NCI-H1694 (cell line): ENCODE data around the gene PALD1.

Source experiments
- DNase-seq: peaks from one replicate; lab custom pipeline; 2025; lab: John Stamatoyannopoulos, UW

PALD1 gene

GRCh38 chr10:70590655-70591416 is 112.3 kb downstream of the PALD1 start:
- DNase-seq: no peak

GRCh38 chr10:70592186-70592735 is 113.7 kb downstream of the PALD1 start:
- DNase-seq: no peak

GRCh38 chr10:70592746-70593512 is 114.4 kb downstream of the PALD1 start:
- no peak for DNase-seq

- no peak for DNase-seq
Observed at GRCh38 chr10:70593513-70593890, 114.9 kb downstream of the PALD1 start.

- no peak for DNase-seq
Observed at GRCh38 chr10:70594161-70594560, 115.6 kb downstream of the PALD1 start.

GRCh38 chr10:70595566-70596016 is 117.0 kb downstream of the PALD1 start:
- no peak for DNase-seq

GRCh38 chr10:70596110-70596798 is 117.7 kb downstream of the PALD1 start:
- no peak for DNase-seq

GRCh38 chr10:70596860-70597809 is 118.6 kb downstream of the PALD1 start:
- DNase-seq: peak; percentile 37

- DNase-seq: no peak
Observed at GRCh38 chr10:70597856-70598815, 119.6 kb downstream of the PALD1 start.

GRCh38 chr10:70598857-70599295 is 120.3 kb downstream of the PALD1 start:
- DNase-seq: no peak

GRCh38 chr10:70599319-70599718 is 120.8 kb downstream of the PALD1 start:
- no peak for DNase-seq

- DNase-seq: no peak
Observed at GRCh38 chr10:70599791-70600190, 121.2 kb downstream of the PALD1 start.

GRCh38 chr10:70600512-70601395 is 122.2 kb downstream of the PALD1 start:
- no peak for DNase-seq

GRCh38 chr10:70601746-70602145 is 123.2 kb downstream of the PALD1 start:
- DNase-seq: no peak

GRCh38 chr10:70602665-70603448 is 124.3 kb downstream of the PALD1 start, which contains the start of gene PRF1:
Gene PRF1, minus strand, starts transcription at chr10:70602741. Its CDS starts 1,839 bp downstream, at chr10:70600902.
- DNase-seq: no peak

- no peak for DNase-seq
Observed at GRCh38 chr10:70603449-70603801, 124.9 kb downstream of the PALD1 start.

GRCh38 chr10:70604106-70604505 is 125.5 kb downstream of the PALD1 start:
- no peak for DNase-seq

- no peak for DNase-seq
Observed at GRCh38 chr10:70605161-70605560, 126.6 kb downstream of the PALD1 start.
